Esophagus muscularis mucosa (tissue), 4 donors: ENCODE measurements around the gene HOXB1. TPM values are rescaled to one million over a fixed set of nuclear protein-coding genes. Genes with fewer than 3 reads are reported as not detected.

Source experiments
- DNase-seq: peaks from one replicate; pipeline ENCODE4 v3.0.0-alpha.2; 2017; ENCODE audit errors: extremely low spot score
- H3K27ac ChIP-seq, 4 donors: fragments of 200-600 bp; sonication (generic); replicated peaks in 1 of 4; 1 replicate in 3 of 4; 2 replicates in 1 of 4; pipeline ENCODE4 v1.5.1; 2016 to 2019; ENCODE audit warnings: mild to moderate bottlenecking in 1 of 4
- H3K27me3 ChIP-seq, 4 donors: fragments of 200-600 bp; sonication (generic); one replicate each; pipeline versions ENCODE4 v1.5.1 to v1.6.0; 2016 to 2019
- H3K36me3 ChIP-seq, 4 donors: fragments of 200-600 bp; sonication (generic); one replicate each; pipeline ENCODE4 v1.5.1; 2016 to 2019
- H3K4me1 ChIP-seq, 4 donors: fragments of 200-600 bp; sonication (generic); one replicate each; pipeline ENCODE4 v1.5.1; 2016 to 2019
- H3K4me3 ChIP-seq, 4 donors: fragments of 200-600 bp; sonication (generic); 1 replicate in 2 of 4; 2 replicates in 2 of 4; pipeline ENCODE4 v1.5.1; 2016 to 2019; ENCODE audit warnings: mild to moderate bottlenecking in 4 of 4, moderate library complexity in 1 of 4
- H3K9me3 ChIP-seq, 4 donors: fragments of 200-600 bp; sonication (generic); 1 replicate in 3 of 4; 2 replicates in 1 of 4; pipeline ENCODE4 v1.5.1; 2016 to 2019
- EP300 ChIP-seq: sonication (generic); formaldehyde crosslinking; IDR thresholded peaks from one replicate; pipeline ENCODE4 v1.6.1; 2017; ENCODE audit warnings: antibody characterized with exemption
- POLR2A ChIP-seq: fragments of 450-650 bp; IDR thresholded peaks from one replicate; pipeline ENCODE4 v1.6.1; 2017; ENCODE audit warnings: antibody characterized with exemption, moderate library complexity, mild to moderate bottlenecking, low read depth
- POLR2AphosphoS5 ChIP-seq, 2 donors: sonication (generic); formaldehyde crosslinking; IDR thresholded peaks; one replicate each; pipeline ENCODE4 v1.6.1; 2017; ENCODE audit warnings: antibody characterized with exemption in 2 of 2
- WGBS: methylation state at CpG from one replicate; pipeline ENCODE4 v1.1.5; 2018; 5-methylcytosine and 5-hydroxymethylcytosine counted together
- intact Hi-C: fragments of 100-400 bp; cut with DNase I; formaldehyde crosslinking; loops from one replicate; pipeline ENCODE4 v1.15.1; 2023
- total RNA-seq, 4 donors: library from RNA; depleted of rRNA; stranded (reverse); fragments of >200 nt; gene quantifications; one replicate each; pipeline versions ENCODE4 v1.1.0 to v1.2.1, GENCODE V29; 2016
- TF ChIP-seq, protein P1 (sequence below), 3 experiments: fragments of 200-600 bp in 2 of 3; fragments of 450-650 bp in 1 of 3; sonication (generic) in 2 of 3; IDR thresholded peaks; one replicate each; pipeline ENCODE4 v1.5.1; 2017 to 2019; ENCODE audit warnings: antibody characterized with exemption in 3 of 3, mild to moderate bottlenecking in 2 of 3, moderate library complexity in 1 of 3

Gene HOXB1
- total RNA-seq, 4 donors from 2014 or later = not detected

DNA sequence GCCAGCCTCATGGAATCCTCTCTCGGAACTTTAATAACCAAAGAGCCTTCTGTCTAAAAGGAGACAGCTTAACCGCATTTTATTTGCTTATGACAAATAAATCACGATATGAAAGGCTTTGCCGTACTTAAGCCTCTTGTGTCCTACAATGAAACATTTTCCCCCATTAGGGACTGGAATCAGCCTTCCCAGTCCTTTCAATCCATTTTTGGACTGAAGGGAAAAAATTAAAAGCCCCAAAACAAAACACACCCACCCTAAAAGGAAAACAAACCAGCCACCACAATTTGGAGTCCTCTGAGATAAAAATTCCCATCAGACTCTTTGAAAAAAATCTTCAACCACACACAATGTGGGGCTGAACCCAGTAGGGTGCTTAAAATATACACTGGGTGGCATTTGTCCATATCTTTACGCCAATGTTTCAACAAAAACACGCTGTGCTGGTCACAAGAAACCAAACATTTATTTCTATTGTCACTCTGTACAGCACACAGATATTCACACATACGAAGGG lies 44.3 kb upstream of the HOXB1 start:
- intact Hi-C loops = no loop called here
- Histone ChIP-seq H3K4me3 (peak overlapping the region; percentile 66 to 90 (median 77)), H3K4me1 (peaks cover 29 to 93% (median 89%) of the 10 kb centered on the region in 4 donors), H3K36me3 (no peaks in the 10 kb centered on the region), H3K9me3 (no peaks in the 10 kb centered on the region), H3K27ac (peak overlapping the region; percentile 91 to 97 (median 96)), H3K27me3 (no peaks in the 10 kb centered on the region)
- no peak for DNase-seq
- 32% methylated on average over 7 of the region's 7 CpGs for WGBS
- TF ChIP-seq POLR2A (no peak), POLR2AphosphoS5 (IDR thresholded peaks at IDR 0.05) (no peak), EP300 (no peak)
- TF ChIP-seq, protein P1, sequence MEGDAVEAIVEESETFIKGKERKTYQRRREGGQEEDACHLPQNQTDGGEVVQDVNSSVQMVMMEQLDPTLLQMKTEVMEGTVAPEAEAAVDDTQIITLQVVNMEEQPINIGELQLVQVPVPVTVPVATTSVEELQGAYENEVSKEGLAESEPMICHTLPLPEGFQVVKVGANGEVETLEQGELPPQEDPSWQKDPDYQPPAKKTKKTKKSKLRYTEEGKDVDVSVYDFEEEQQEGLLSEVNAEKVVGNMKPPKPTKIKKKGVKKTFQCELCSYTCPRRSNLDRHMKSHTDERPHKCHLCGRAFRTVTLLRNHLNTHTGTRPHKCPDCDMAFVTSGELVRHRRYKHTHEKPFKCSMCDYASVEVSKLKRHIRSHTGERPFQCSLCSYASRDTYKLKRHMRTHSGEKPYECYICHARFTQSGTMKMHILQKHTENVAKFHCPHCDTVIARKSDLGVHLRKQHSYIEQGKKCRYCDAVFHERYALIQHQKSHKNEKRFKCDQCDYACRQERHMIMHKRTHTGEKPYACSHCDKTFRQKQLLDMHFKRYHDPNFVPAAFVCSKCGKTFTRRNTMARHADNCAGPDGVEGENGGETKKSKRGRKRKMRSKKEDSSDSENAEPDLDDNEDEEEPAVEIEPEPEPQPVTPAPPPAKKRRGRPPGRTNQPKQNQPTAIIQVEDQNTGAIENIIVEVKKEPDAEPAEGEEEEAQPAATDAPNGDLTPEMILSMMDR (IDR thresholded peaks at IDR 0.05) = no peak

DNA sequence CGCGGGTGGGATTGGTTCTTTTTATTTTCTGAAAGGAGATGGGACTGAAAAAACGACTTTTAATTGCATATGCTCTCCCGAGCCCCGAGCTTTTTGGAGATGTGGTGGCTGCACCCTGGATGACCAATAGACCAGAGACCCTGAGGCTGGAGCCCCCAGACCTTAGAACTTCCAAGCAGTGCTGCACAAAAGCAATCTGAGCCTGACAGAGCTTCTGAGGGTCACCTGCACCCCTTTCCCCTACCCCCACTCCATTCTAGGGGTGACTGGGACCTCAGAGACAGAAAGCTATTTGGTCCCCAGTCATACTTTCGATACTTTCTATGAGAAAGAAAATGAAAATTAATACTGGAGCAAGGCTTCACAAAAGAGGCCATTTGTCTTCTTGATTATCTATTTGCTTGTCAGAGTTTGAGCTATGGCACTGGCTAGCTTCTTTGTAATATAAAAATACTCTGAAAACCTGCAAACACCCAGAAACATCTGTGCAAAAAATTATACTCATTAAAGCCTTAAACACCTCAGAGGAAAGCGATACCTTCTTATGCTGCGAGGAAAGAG lies 43.8 kb upstream of the HOXB1 start:
- Histone ChIP-seq H3K4me1 (peaks cover 30 to 93% (median 89%) of the 10 kb centered on the region in 4 donors), H3K36me3 (no peaks in the 10 kb centered on the region), H3K27ac (peak overlapping the region; percentile 91 to 97 (median 96)), H3K9me3 (no peaks in the 10 kb centered on the region), H3K4me3 (peak overlapping the region; percentile 66 to 90 (median 77)), H3K27me3 (no peaks in the 10 kb centered on the region)
- DNase-seq = no peak
- WGBS = 40% methylated on average over 8 of the region's 8 CpGs
- TF ChIP-seq EP300 (no peak), POLR2AphosphoS5 (IDR thresholded peaks at IDR 0.05) (no peak), POLR2A (no peak)
- TF ChIP-seq, protein P1 (IDR thresholded peaks at IDR 0.05) = no peak
- intact Hi-C loops = no loop called here

DNA sequence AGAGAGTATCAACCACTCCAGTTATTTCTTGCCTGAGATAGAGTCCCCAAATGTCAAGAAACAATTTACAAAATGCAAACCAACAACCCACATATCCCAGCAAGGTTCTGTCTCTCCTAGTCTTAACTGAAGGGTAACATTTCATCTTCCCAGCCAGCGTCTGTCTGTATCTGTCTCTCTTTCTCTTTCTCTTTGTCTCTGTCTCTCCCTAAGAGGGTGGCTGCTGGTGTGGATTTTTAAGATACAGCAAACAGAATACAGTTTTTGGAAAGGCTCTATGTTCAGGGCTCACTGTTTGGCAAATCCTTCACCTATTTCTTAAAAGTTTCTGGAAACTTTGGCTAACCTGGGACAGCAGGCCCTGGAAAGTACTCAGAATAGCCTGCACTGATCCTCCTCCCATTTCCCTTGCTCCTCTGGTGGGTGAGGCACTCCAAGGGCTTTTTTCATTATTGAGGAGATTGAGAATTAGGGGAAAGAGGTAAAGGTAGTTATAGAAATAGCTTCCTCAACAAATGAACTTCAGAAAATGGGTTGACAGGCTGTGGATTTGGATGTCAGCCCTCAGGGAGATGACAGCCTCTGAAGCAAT lies 41.1 kb upstream of the HOXB1 start:
- TF ChIP-seq POLR2AphosphoS5 (IDR thresholded peaks at IDR 0.05) = peak in 1 of 2 donors; percentile 10
- TF ChIP-seq, protein P1 (IDR thresholded peaks at IDR 0.05) = no peak
- Histone ChIP-seq H3K9me3 (no peaks in the 10 kb centered on the region), H3K27ac (peak overlapping the region; percentile 91 to 97 (median 96)), H3K27me3 (no peaks in the 10 kb centered on the region), H3K4me3 (peak overlapping the region; percentile 41 to 90 (median 77)), H3K36me3 (no peaks in the 10 kb centered on the region), H3K4me1 (peaks cover 44 to 100% (median 98%) of the 10 kb centered on the region in 4 donors)
- WGBS = 31% methylated on average over 1 of the region's 1 CpG
- no peak for DNase-seq
- intact Hi-C loops = no loop called here

DNA sequence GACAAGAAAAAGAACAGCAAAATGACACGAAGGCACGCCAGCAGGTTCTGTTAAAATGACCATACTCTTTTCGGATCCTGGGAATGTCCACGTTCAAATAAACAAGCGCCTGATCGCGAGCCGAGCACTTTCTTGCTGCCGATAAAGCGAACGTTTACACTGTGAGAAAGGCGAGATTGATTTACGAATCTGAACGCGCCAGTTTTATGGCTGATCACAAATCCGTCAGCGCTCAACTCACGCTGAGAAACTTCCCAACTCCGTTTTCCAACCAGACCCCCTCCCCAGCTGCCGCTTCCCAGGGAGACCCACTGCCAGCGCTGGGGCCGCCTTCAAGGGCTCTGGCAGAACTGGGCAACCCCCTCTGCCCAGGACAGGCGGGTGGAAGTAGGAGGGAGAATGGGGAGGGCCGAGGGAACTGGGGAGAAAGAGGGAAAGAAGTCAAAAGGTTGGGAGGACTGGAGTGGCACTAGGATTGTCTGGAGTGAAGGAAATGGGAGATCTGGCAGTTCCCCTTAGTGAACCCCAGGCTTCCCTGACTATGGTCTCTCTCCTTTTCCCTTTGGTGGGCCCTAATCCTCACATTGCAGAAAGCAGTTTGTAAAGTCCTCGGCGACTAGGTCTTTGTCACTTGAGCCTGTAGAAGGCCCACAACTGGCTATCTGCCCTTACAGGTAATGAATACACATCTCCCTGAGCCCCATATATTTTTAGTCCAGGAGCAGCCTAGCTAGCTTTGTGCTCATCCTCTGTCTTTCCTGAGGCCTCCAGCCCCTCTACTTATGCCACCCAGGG lies 40.4 kb upstream of the HOXB1 start:
- H3K27ac ChIP-seq = peak overlapping the region; percentile 91 to 97 (median 96)
- WGBS = 26% methylated on average over 26 of the region's 26 CpGs
- peak overlapping the region; percentile 41 to 90 (median 77) for H3K4me3 ChIP-seq
- H3K27me3 ChIP-seq = no peaks in the 10 kb centered on the region
- intact Hi-C loops = no loop called here
- peaks cover 51 to 100% (median 98%) of the 10 kb centered on the region in 4 donors for H3K4me1 ChIP-seq
- no peaks in the 10 kb centered on the region for H3K9me3 ChIP-seq
- H3K36me3 ChIP-seq = no peaks in the 10 kb centered on the region
- DNase-seq = no peak
- peak; percentile 20 to 42 for TF ChIP-seq POLR2AphosphoS5 (IDR thresholded peaks at IDR 0.05)
- TF ChIP-seq EP300 = no peak
- TF ChIP-seq, protein P1 (IDR thresholded peaks at IDR 0.05) = no peak
- TF ChIP-seq POLR2A = no peak
